ENCODE measurements around the gene DUS3L. TPM values are rescaled to one million over a fixed set of nuclear protein-coding genes. Genes with fewer than 3 reads are reported as not detected.

The DUS3L gene
- total RNA-seq, 1 donor from 2014 or later, result 26.8 TPM

DNA sequence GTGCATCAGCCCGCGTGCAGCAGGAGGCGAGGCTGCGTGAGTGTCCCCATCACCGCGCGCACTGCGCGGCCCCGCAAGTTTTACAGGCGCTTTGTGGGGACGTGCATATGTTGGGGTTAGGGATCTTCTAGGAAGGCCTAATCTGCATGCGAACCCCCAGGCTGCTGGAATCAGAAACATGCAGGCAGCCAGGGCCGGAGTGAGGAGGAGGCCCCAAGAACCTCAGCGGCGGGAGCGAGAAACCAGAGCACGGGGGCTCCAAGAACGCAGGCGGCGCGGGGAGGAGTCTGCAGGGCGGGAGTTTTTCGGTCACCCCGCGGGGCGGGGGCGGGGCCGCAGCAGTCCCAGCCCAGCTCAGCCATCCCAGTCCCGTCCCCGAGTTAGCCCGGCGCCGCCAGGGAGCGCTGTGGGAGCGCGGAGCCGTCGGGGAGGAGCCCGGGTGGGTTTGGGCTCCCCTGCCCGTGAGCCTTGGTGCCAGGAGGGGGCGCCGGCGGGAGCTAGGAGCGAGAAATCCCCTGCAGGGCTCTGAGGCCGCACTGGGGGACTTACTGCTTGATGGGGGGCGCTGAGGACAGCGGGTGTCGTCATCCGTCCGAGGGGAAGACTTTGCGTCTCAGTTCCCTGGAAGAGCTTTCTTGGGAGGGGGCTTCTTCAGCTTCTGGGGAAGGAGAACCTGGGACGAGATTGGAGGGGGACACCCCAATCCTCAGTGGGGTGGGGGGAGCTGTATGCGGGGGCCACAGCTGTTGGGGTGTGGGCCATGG is 13.0 kb upstream of the DUS3L start:
- TF ChIP-seq, protein P1, sequence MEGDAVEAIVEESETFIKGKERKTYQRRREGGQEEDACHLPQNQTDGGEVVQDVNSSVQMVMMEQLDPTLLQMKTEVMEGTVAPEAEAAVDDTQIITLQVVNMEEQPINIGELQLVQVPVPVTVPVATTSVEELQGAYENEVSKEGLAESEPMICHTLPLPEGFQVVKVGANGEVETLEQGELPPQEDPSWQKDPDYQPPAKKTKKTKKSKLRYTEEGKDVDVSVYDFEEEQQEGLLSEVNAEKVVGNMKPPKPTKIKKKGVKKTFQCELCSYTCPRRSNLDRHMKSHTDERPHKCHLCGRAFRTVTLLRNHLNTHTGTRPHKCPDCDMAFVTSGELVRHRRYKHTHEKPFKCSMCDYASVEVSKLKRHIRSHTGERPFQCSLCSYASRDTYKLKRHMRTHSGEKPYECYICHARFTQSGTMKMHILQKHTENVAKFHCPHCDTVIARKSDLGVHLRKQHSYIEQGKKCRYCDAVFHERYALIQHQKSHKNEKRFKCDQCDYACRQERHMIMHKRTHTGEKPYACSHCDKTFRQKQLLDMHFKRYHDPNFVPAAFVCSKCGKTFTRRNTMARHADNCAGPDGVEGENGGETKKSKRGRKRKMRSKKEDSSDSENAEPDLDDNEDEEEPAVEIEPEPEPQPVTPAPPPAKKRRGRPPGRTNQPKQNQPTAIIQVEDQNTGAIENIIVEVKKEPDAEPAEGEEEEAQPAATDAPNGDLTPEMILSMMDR (IDR thresholded peaks at IDR 0.05), result peak; percentile 85
- Histone ChIP-seq H3K4me3 (peak overlapping the region; percentile 31), H3K9me3 (no peaks in the 10 kb centered on the region), H3K27ac (no peak overlapping the region), H3K27me3 (peaks cover 35% of the 10 kb centered on the region), H3K36me3 (no peaks in the 10 kb centered on the region), H3K4me1 (peaks cover 16% of the 10 kb centered on the region)
- intact Hi-C loops (cut with DNase I), result no loop called here
- DNase-seq (peak; percentile 96), ATAC-seq (peak; percentile 95)

DNA sequence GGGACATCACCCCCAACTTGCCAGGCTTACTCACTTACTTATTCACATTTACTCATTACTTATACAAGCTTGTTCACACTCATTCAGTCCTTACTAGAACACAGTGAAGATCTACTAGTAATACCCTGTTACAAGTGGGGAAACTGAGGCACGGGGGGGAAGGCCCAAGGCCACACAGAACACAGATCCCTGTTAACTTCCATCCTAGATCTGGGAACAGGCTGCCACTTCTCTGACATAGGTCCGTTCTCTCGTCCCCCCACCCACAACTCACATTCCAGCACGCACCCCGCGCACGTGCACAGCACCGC is 12.4 kb upstream of the DUS3L start:
- TF ChIP-seq, protein P1 (IDR thresholded peaks at IDR 0.05), result no peak
- intact Hi-C loops (cut with DNase I), result no loop called here
- peaks cover 35% of the 10 kb centered on the region for H3K27me3 ChIP-seq
- ATAC-seq (no peak), DNase-seq (no peak)
- no peak overlapping the region for H3K27ac ChIP-seq
- H3K4me3 ChIP-seq, result peak overlapping the region; percentile 31
- H3K36me3 ChIP-seq, result no peaks in the 10 kb centered on the region
- H3K9me3 ChIP-seq, result no peaks in the 10 kb centered on the region
- H3K4me1 ChIP-seq, result peaks cover 16% of the 10 kb centered on the region

DNA sequence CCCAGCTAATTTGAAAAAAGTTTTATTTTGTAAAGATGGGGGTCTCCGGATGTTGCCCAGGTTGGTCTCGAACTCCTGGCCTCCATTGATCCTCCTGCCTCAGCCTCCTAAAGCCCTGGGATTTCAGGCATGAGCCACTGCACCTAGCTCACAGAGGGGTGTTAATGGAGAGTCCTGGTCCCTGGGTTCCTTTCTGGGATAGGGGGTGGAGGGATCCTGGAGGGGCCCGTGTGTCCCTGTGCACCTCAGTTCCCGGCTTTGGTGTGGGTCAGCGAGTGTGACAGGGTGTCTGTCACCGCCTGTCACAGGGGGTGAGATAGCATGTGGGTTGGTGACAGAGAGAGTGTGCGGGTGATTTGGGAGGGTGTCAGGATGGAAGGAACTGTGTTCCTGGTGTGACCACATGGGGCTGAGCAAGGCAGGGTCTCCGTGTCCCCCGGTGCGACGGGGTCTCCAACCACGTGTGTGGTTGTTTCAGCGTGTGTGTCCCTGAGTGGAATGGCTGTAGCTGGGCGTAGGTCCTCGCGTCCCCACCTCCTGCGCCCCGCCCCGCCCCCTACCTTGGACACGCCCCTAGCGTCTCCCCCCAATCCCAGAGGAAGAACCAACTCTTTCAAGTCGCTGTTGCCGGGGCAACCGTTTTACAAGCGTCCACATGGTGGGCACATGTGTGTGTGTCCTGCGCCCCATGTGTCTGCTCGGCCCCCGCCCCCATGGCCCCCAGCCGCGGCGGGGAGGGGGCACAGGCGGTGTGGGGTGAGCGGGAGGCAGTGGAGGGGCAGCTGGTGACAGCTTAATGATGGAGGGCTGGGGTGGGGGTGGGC is 11.0 kb upstream of the DUS3L start:
- no peaks in the 10 kb centered on the region for H3K36me3 ChIP-seq
- peaks cover 16% of the 10 kb centered on the region for H3K4me1 ChIP-seq
- DNase-seq (no peak), ATAC-seq (no peak)
- no peaks in the 10 kb centered on the region for H3K9me3 ChIP-seq
- intact Hi-C loops (cut with DNase I), result no loop called here
- TF ChIP-seq, protein P1 (IDR thresholded peaks at IDR 0.05), result no peak
- peaks cover 35% of the 10 kb centered on the region for H3K27me3 ChIP-seq
- no peak overlapping the region for H3K4me3 ChIP-seq
- no peak overlapping the region for H3K27ac ChIP-seq

DNA sequence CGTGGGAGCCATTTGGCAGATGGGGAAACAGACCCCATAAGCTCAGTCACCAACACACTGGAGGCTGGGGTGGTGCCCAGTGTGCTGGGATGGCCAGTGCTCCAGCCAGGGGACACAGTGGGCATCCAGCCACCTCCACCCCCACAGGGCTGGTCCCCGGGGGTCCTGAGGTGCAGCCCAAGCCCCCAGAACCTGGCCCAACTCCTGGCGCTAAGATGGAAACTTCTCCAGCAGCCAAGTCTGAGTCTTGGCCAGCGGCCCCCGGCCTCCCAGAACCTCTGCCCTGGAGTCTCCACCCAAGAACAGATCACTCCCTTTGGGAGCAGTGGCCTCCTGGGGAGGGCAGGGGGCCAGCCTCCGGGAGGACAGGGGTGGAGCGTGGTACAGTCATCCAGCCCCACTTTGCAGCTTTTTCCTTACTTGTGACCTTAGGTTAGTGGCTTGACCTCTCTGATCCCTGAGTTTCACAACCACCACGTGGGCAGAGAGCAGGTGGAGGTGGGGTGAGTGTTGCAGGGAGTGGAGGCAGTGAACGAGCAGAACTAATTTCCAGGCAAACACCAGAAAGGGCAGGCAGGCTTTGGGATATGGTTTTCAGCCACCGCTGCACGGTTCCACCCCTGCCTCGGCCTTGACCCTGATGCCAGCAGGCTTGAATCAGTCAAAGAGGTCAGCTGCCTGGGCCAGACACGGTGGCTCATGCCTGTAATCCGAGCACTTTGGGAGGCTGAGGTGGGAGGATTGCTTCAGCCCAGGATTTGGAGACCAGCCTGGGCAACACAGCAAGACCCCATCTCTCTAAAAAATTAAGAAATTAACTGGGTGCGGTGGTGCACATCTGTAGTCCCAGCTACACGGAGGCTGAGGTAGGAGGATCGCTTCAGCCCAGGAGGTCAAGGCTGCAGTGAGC is 9.7 kb upstream of the DUS3L start:
- DNase-seq (no peak), ATAC-seq (no peak)
- intact Hi-C loops (cut with DNase I), result no loop called here
- TF ChIP-seq, protein P1 (IDR thresholded peaks at IDR 0.05), result no peak
- Histone ChIP-seq H3K4me3 (no peak overlapping the region), H3K4me1 (peaks cover 15% of the 10 kb centered on the region), H3K27me3 (peaks cover 35% of the 10 kb centered on the region), H3K27ac (no peak overlapping the region), H3K9me3 (no peaks in the 10 kb centered on the region), H3K36me3 (no peaks in the 10 kb centered on the region)

All from upper lobe of right lung (tissue), 1 donor.